Loucy (cell line): ENCODE measurements around the gene MARF1.

Experiments
- H2AFZ ChIP-seq: fragments of 200-600 bp; sonication (generic); 2 replicates; pipeline ENCODE4 v1.6.0; 2016; ENCODE audit warnings: antibody characterized with exemption, mild to moderate bottlenecking, low read length, moderate library complexity
- H3F3A ChIP-seq: fragments of 200-600 bp; 2 replicates; pipeline ENCODE4 v1.6.0; 2016; ENCODE audit warnings: antibody characterized with exemption, low read depth, mild to moderate bottlenecking
- H3K27me3 ChIP-seq: fragments of 200-600 bp; sonication (generic); 2 replicates; pipeline ENCODE4 v1.6.1; 2014; ENCODE audit warnings: low read length, mild to moderate bottlenecking; ENCODE audit not compliant: insufficient read depth, poor library complexity, severe bottlenecking
- H3K36me3 ChIP-seq: fragments of 200-600 bp; sonication (generic); 2 replicates; pipeline ENCODE4 v1.6.1; 2016; ENCODE audit warnings: low read length; ENCODE audit not compliant: insufficient read depth
- H3K4me1 ChIP-seq: fragments of 200-600 bp; sonication (generic); 2 replicates; pipeline ENCODE4 v1.5.1; 2014; ENCODE audit warnings: low read length, mild to moderate bottlenecking; ENCODE audit not compliant: insufficient read depth, poor library complexity, severe bottlenecking
- H3K4me2 ChIP-seq: fragments of 200-600 bp; sonication (generic); 2 replicates; pipeline ENCODE4 v1.6.0; 2014; ENCODE audit warnings: antibody characterized with exemption, low read length, low read depth, mild to moderate bottlenecking; ENCODE audit not compliant: poor library complexity, severe bottlenecking
- H3K4me3 ChIP-seq: fragments of 200-600 bp; sonication (generic); 2 replicates; pipeline ENCODE4 v1.5.1; 2014; ENCODE audit warnings: low read length, mild to moderate bottlenecking, mixed read lengths; ENCODE audit not compliant: poor library complexity, severe bottlenecking
- H3K79me2 ChIP-seq: fragments of 200-600 bp; sonication (generic); 2 replicates; pipeline ENCODE4 v1.6.1; 2014; ENCODE audit warnings: low read length; ENCODE audit not compliant: insufficient read depth
- H3K9ac ChIP-seq: fragments of 200-600 bp; sonication (generic); 2 replicates; pipeline ENCODE4 v1.6.0; 2014; ENCODE audit warnings: mild to moderate bottlenecking, low read depth, low read length, moderate library complexity; ENCODE audit not compliant: poor library complexity, severe bottlenecking
- H3K9me2 ChIP-seq: fragments of 200-600 bp; sonication (generic); replicated peaks from 2 replicates; pipeline ENCODE4 v1.6.1; 2016; ENCODE audit warnings: low read depth, low read length, mixed read lengths
- H3K9me3 ChIP-seq: fragments of 200-600 bp; sonication (generic); 2 replicates; pipeline ENCODE4 v1.6.1; 2014; ENCODE audit warnings: mild to moderate bottlenecking, antibody characterized with exemption, low read length, low read depth; ENCODE audit not compliant: insufficient read depth
- H4K20me1 ChIP-seq: fragments of 200-600 bp; sonication (generic); 2 replicates; pipeline ENCODE4 v1.6.0; 2014; ENCODE audit warnings: antibody characterized with exemption, low read length, mild to moderate bottlenecking; ENCODE audit not compliant: insufficient read depth, poor library complexity, severe bottlenecking
- CTCF ChIP-seq: fragments of 200-600 bp; sonication (generic); conservative IDR thresholded peaks from 2 replicates; pipeline ENCODE4 v1.5.1; 2014; ENCODE audit warnings: mild to moderate bottlenecking, antibody characterized with exemption, low read length
- EZH2phosphoT487 ChIP-seq: fragments of 200-600 bp; IDR thresholded peaks from 2 replicates; pipeline ENCODE4 v1.6.1; 2018; ENCODE audit warnings: antibody characterized with exemption, mild to moderate bottlenecking, moderate library complexity, borderline replicate concordance

MARF1 gene

GRCh38 chr16:15598648-15599190 lies 44.2 kb downstream of the MARF1 start:
- TF ChIP-seq EZH2phosphoT487 (no peak), CTCF (no peak)
- Histone ChIP-seq H3K4me3 (no peak overlapping the region), H3K4me1 (no peaks in the 10 kb centered on the region), H3K79me2 (no peaks in the 10 kb centered on the region), H4K20me1 (no peaks in the 10 kb centered on the region), H3K36me3 (peaks cover 50% of the 10 kb centered on the region; the same call in 1 of the 2 replicates), H3K27me3 (no peaks in the 10 kb centered on the region), H2AFZ (no peak overlapping the region), H3F3A (no peaks in the 10 kb centered on the region), H3K9me2 (no peaks in the 10 kb centered on the region), H3K9ac (no peak overlapping the region), H3K9me3 (no peaks in the 10 kb centered on the region), H3K4me2 (no peak overlapping the region)

- TF ChIP-seq CTCF (no peak), EZH2phosphoT487 (no peak)
- Histone ChIP-seq H3F3A (no peaks in the 10 kb centered on the region), H3K4me1 (no peaks in the 10 kb centered on the region), H3K79me2 (no peaks in the 10 kb centered on the region), H3K9me3 (no peaks in the 10 kb centered on the region), H4K20me1 (no peaks in the 10 kb centered on the region), H2AFZ (no peak overlapping the region), H3K9me2 (no peaks in the 10 kb centered on the region), H3K9ac (no peak overlapping the region), H3K4me3 (no peak overlapping the region), H3K4me2 (no peak overlapping the region), H3K36me3 (peaks cover 43% of the 10 kb centered on the region; the same call in 1 of the 2 replicates), H3K27me3 (no peaks in the 10 kb centered on the region)
Observed at GRCh38 chr16:15597822-15598647, 44.9 kb downstream of the MARF1 start.

- H3K36me3 ChIP-seq: peaks cover 42% of the 10 kb centered on the region; the same call in 1 of the 2 replicates
Observed at GRCh38 chr16:15597135-15597534, 45.8 kb downstream of the MARF1 start.

More at GRCh38 chr16:15597135-15597534, 45.8 kb downstream of the MARF1 start:
- no peak overlapping the region for H3K4me3 ChIP-seq
- H3K27me3 ChIP-seq: no peaks in the 10 kb centered on the region
- H3K9me3 ChIP-seq: no peaks in the 10 kb centered on the region
- H4K20me1 ChIP-seq: no peaks in the 10 kb centered on the region
- no peaks in the 10 kb centered on the region for H3F3A ChIP-seq
- H3K9ac ChIP-seq: no peak overlapping the region
- no peaks in the 10 kb centered on the region for H3K79me2 ChIP-seq
- H2AFZ ChIP-seq: no peak overlapping the region
- H3K4me1 ChIP-seq: peaks cover under 1% of the 10 kb centered on the region
- TF ChIP-seq EZH2phosphoT487: no peak
- TF ChIP-seq CTCF: no peak
- H3K9me2 ChIP-seq: no peaks in the 10 kb centered on the region
- no peak overlapping the region for H3K4me2 ChIP-seq
